DMS114 treated with DMSO at 0.1 percent for 48 hours (cell line): ENCODE results near the gene TBX4.

Experiments used
- DNase-seq: peaks from one replicate; lab custom pipeline; 2025; ENCODE audit not compliant: unreplicated experiment; lab: John Stamatoyannopoulos, UW

TBX4 gene

GRCh38 chr17:61453566-61454380, 1.6 kb downstream of the TBX4 start:
- no peak for DNase-seq

- no peak for DNase-seq
These were observed 2.4 kb downstream of the TBX4 start for GRCh38 chr17:61454381-61455323.

GRCh38 chr17:61455324-61456060, 3.3 kb downstream of the TBX4 start:
- DNase-seq = no peak

- no peak for DNase-seq
These were observed 3.9 kb downstream of the TBX4 start for GRCh38 chr17:61456061-61456681.

- no peak for DNase-seq
These were observed 4.5 kb downstream of the TBX4 start for GRCh38 chr17:61456688-61457225.

- no peak for DNase-seq
These were observed 5.2 kb downstream of the TBX4 start for GRCh38 chr17:61457226-61457983.

GRCh38 chr17:61458000-61458399, 5.8 kb downstream of the TBX4 start:
- no peak for DNase-seq

- no peak for DNase-seq
These were observed 6.4 kb downstream of the TBX4 start for GRCh38 chr17:61458421-61459141.

- DNase-seq = no peak
These were observed 7.1 kb downstream of the TBX4 start for GRCh38 chr17:61459142-61459809.

- no peak for DNase-seq
These were observed 7.9 kb downstream of the TBX4 start for GRCh38 chr17:61459939-61460718.

- no peak for DNase-seq
These were observed 8.8 kb downstream of the TBX4 start for GRCh38 chr17:61460796-61461585.

GRCh38 chr17:61461586-61461966, 9.4 kb downstream of the TBX4 start:
- no peak for DNase-seq

GRCh38 chr17:61461967-61462718, 9.9 kb downstream of the TBX4 start:
- no peak for DNase-seq

GRCh38 chr17:61462719-61463315, 10.6 kb downstream of the TBX4 start:
- DNase-seq = no peak

- no peak for DNase-seq
These were observed 11.3 kb downstream of the TBX4 start for GRCh38 chr17:61463316-61464129.
